B cell (primary cell): ENCODE results near the gene AMZ1. TPM values are rescaled to one million over a fixed set of nuclear protein-coding genes. Genes with fewer than 3 reads are reported as not detected.

Source experiments
- ATAC-seq: fragments of 200-7000 bp; cut with Tn5 transposase; one replicate; pipeline ENCODE4 v1.10.0; 2021; ENCODE audit warnings: low read depth, mild to moderate bottlenecking, moderate number of reproducible peaks, moderate library complexity
- CTCF ChIA-PET: fragments of 350-600 bp; sonication (Branson Sonifier 250); formaldehyde crosslinking; loops from one replicate; lab custom pipeline; 2021; ENCODE audit warnings: antibody characterized with exemption, inconsistent platforms; lab: Charles Lee
- POLR2A ChIA-PET: fragments of 350-600 bp; sonication (Branson Sonifier 250); formaldehyde crosslinking; loops from one replicate; lab custom pipeline; 2021; ENCODE audit warnings: antibody characterized with exemption; lab: Charles Lee
- DNase-seq: peaks from one replicate; pipeline ENCODE4 v3.0.0; 2013
- H2AFZ ChIP-seq: 2 replicates; pipeline ENCODE4 v1.6.1; 2012; ENCODE audit warnings: mild to moderate bottlenecking, low read depth, low read length; ENCODE audit not compliant: insufficient read depth, poor library complexity, severe bottlenecking
- H3K27ac ChIP-seq, 2 donors: 1 replicate in 1 of 2; 2 replicates in 1 of 2; pipeline ENCODE4 v1.5.1; 2012 to 2013; ENCODE audit warnings: low read length in 2 of 2, mild to moderate bottlenecking in 2 of 2, moderate library complexity in 1 of 2
- H3K27me3 ChIP-seq, 4 experiments: fragments of 200-600 bp in 1 of 4; sonication (generic) in 1 of 4; replicated peaks in 1 of 4; 1 replicate in 2 of 4; 2 replicates in 2 of 4; pipeline versions ENCODE4 v1.6.1 to v1.7.0; 2013 to 2016; ENCODE audit warnings: low read length in 3 of 4, mild to moderate bottlenecking in 2 of 4, mixed read lengths in 1 of 4, moderate library complexity in 1 of 4; ENCODE audit not compliant: insufficient read depth in 4 of 4, control insufficient read depth in 3 of 4; ENCODE audit errors: control extremely low read depth in 1 of 4
- H3K36me3 ChIP-seq, 2 experiments: replicated peaks in 1 of 2; 1 replicate in 1 of 2; 2 replicates in 1 of 2; pipeline versions ENCODE4 v1.6.1 to v1.7.1; 2013; ENCODE audit warnings: low read length in 1 of 2; ENCODE audit not compliant: insufficient read depth in 2 of 2, control insufficient read depth in 1 of 2; ENCODE audit errors: control extremely low read depth in 1 of 2, extremely low read depth in 1 of 2
- H3K4me1 ChIP-seq, 2 donors: fragments of 200-600 bp in 1 of 2; sonication (generic) in 1 of 2; 1 replicate in 1 of 2; 2 replicates in 1 of 2; pipeline versions ENCODE4 v1.5.1 to v1.6.1; 2013 to 2017; ENCODE audit warnings: low read length in 2 of 2; ENCODE audit not compliant: control insufficient read depth in 2 of 2, insufficient read depth in 2 of 2
- H3K4me2 ChIP-seq: replicated peaks from 2 replicates; pipeline ENCODE3; 2012; ENCODE audit warnings: mild to moderate bottlenecking, low read depth, low read length; ENCODE audit not compliant: poor library complexity, severe bottlenecking
- H3K4me3 ChIP-seq, 5 experiments: fragments of 200-600 bp in 1 of 5; sonication (generic) in 1 of 5; 1 replicate in 3 of 5; 2 replicates in 2 of 5; pipeline versions ENCODE4 v1.5.1 to v1.7.0; 2011 to 2016; ENCODE audit warnings: low read length in 4 of 5, mild to moderate bottlenecking in 4 of 5, low read depth in 2 of 5, control low read depth in 1 of 5, moderate library complexity in 1 of 5; ENCODE audit not compliant: insufficient read depth in 1 of 5; ENCODE audit errors: control extremely low read depth in 1 of 5, extremely low read depth in 1 of 5
- H3K79me2 ChIP-seq: fragments of 200-600 bp; sonication (generic); one replicate; pipeline ENCODE4 v1.6.0; 2016; ENCODE audit warnings: low read length; ENCODE audit not compliant: control insufficient read depth, insufficient read depth
- H3K9ac ChIP-seq: fragments of 200-600 bp; sonication (generic); 2 replicates; pipeline ENCODE4 v1.6.1; 2017; ENCODE audit warnings: mild to moderate bottlenecking, low read length, moderate library complexity
- H3K9me3 ChIP-seq, 3 donors: one replicate each; pipeline versions ENCODE4 v1.6.1 to v1.7.1; 2013; ENCODE audit warnings: low read length in 2 of 3; ENCODE audit not compliant: control insufficient read depth in 2 of 3, insufficient read depth in 1 of 3; ENCODE audit errors: control extremely low read depth in 1 of 3
- H4K20me1 ChIP-seq: 2 replicates; pipeline ENCODE4 v1.6.0; 2012; ENCODE audit warnings: mild to moderate bottlenecking, low read length; ENCODE audit not compliant: insufficient read depth, control insufficient read depth, poor library complexity, severe bottlenecking
- H3K27ac Mint-ChIP-seq: one replicate; pipeline ENCODE4 v1.8.0; 2021; ENCODE audit warnings: mixed read lengths
- H3K27me3 Mint-ChIP-seq: one replicate; pipeline ENCODE4 v1.8.0; 2021; ENCODE audit warnings: mixed read lengths
- H3K4me1 Mint-ChIP-seq: one replicate; pipeline ENCODE4 v1.8.0; 2021; ENCODE audit warnings: mixed read lengths
- H3K4me3 Mint-ChIP-seq: one replicate; pipeline ENCODE4 v1.8.0; 2021; ENCODE audit warnings: mixed read lengths
- H3K9me3 Mint-ChIP-seq: one replicate; pipeline ENCODE4 v1.8.0; 2022; ENCODE audit warnings: mixed read lengths; ENCODE audit not compliant: insufficient read depth
- CTCF ChIP-seq: fragments of 200-600 bp; IDR thresholded peaks from one replicate; pipeline ENCODE4 v1.8.0; 2022; ENCODE audit warnings: antibody characterized with exemption, mild to moderate bottlenecking
- EZH2 ChIP-seq: IDR thresholded peaks from 2 replicates; pipeline ENCODE4 v1.6.1; 2012; ENCODE audit warnings: borderline replicate concordance, low read depth, mild to moderate bottlenecking, moderate library complexity, low read length; ENCODE audit not compliant: insufficient read depth, poor library complexity, severe bottlenecking
- whole genome bisulfite sequencing: methylation state at CpG from one replicate; pipeline ENCODE4 v1.1.5; 2013; ENCODE audit warnings: missing lambda C conversion rate; ENCODE audit not compliant: insufficient coverage; 5-methylcytosine and 5-hydroxymethylcytosine counted together
- intact Hi-C: fragments of 100-400 bp; cut with micrococcal nuclease; formaldehyde crosslinking; loops from one replicate; pipeline ENCODE4 v1.10.0; 2022
- polyA plus RNA-seq: library from polyadenylated mRNA; depleted of rRNA; stranded (reverse); fragments of >200 nt; gene quantifications from 2 replicates; pipeline ENCODE4 v1.2.3, GENCODE V29; 2012
- total RNA-seq, 2 donors: library from RNA; stranded (reverse); fragments of 120-200 nt in 1 of 2; gene quantifications; 1 replicate in 1 of 2; 2 replicates in 1 of 2; pipeline versions ENCODE4 v1.2.3 to v1.2.4, GENCODE V29; 2013 to 2022

AMZ1 gene
- total and polyA plus RNA-seq, 2 donors (not counting 1 experiment from before 2014, with no cell fraction given) = 0.73 to 13.2 TPM

GRCh38 chr7:2686101-2686500 is 1.9 kb upstream of the AMZ1 start:
- peaks cover 39% of the 10 kb centered on the region for H3K27me3 Mint-ChIP-seq
- H3K27ac Mint-ChIP-seq = no peak overlapping the region
- Histone ChIP-seq H3K9ac (no peak overlapping the region), H3K79me2 (no peaks in the 10 kb centered on the region), H3K27me3 (peaks cover 0 to 47% (median 22%) of the 10 kb centered on the region in 4 experiments), H4K20me1 (no peaks in the 10 kb centered on the region), H3K4me3 (no peak overlapping the region), H2AFZ (no peak overlapping the region), H3K36me3 (no peaks in the 10 kb centered on the region), H3K4me2 (no peak overlapping the region), H3K27ac (no peak overlapping the region), H3K9me3 (peaks cover 0 to 10% (median 0%) of the 10 kb centered on the region in 3 donors), H3K4me1 (peaks cover 17 to 18% of the 10 kb centered on the region in 2 donors)
- 93% methylated on average over 5 of the region's 14 CpGs for WGBS
- ChIA-PET CTCF (interaction anchor here (0.7 to 3.3 kb wide), 3 partner anchors 24 to 218 kb away, joined by 4 to 8 read pairs (median 4); no protein-coding TSS in a partner anchor), POLR2A (no interaction called here)
- peaks cover 11% of the 10 kb centered on the region for H3K4me1 Mint-ChIP-seq
- DNase-seq (no peak), ATAC-seq (no peak)
- H3K9me3 Mint-ChIP-seq = no peaks in the 10 kb centered on the region
- intact Hi-C loops = no loop called here
- no peak for TF ChIP-seq CTCF
- TF ChIP-seq EZH2 = no peak
- no peak overlapping the region for H3K4me3 Mint-ChIP-seq

DNA sequence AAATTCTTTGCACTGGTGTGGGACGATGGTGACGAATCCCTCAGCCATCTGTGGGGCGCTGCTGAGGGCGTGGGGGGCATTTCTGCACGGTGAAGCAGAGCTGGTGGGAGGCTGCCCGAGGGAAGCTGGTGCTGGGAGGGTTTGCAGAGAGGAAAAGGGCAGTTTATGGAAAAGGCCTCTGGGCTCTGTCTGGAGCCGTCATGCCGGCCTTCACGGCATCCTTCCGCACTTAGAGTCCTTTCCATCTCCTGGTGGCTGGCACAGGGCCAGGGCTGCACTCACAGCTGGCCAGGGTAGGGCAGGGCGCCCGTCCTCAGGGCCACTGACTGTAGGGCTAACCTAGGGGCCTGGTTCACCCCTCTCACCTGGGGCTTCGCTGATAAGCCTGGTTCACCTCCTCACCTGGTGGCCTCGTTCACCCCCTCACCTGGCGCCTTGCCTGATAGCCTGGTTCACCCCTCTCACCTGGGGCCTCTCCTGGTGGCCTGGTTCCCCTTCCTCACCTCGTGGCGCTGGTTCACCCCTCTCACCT is 598 bp upstream of the AMZ1 start:
- no peaks in the 10 kb centered on the region for H4K20me1 ChIP-seq
- Mint-ChIP-seq H3K27ac (no peak overlapping the region), H3K4me1 (peaks cover 11% of the 10 kb centered on the region), H3K4me3 (no peak overlapping the region), H3K27me3 (peaks cover 37% of the 10 kb centered on the region), H3K9me3 (no peaks in the 10 kb centered on the region)
- H3K4me2 ChIP-seq = peak overlapping the region; percentile 69
- peaks cover 0 to 44% (median 22%) of the 10 kb centered on the region in 4 experiments for H3K27me3 ChIP-seq
- ATAC-seq (no peak), DNase-seq (no peak)
- H2AFZ ChIP-seq = no peak overlapping the region
- intact Hi-C loops = no loop called here
- no peak overlapping the region for H3K4me3 ChIP-seq
- no peak overlapping the region for H3K9ac ChIP-seq
- ChIA-PET POLR2A (interaction anchor here (0.7 kb wide), 1 partner anchor 24 kb away, joined by 4 read pairs; no protein-coding TSS in a partner anchor), CTCF (interaction anchor here (0.7 to 3.3 kb wide), 2 partner anchors 23 to 331 kb away, joined by 3 to 8 read pairs; no protein-coding TSS in a partner anchor)
- H3K9me3 ChIP-seq = peaks cover 0 to 10% (median 0%) of the 10 kb centered on the region in 3 donors
- TF ChIP-seq EZH2 (no peak), CTCF (no peak)
- H3K4me1 ChIP-seq = peaks cover 17 to 18% of the 10 kb centered on the region in 2 donors
- no peaks in the 10 kb centered on the region for H3K79me2 ChIP-seq
- no peak overlapping the region for H3K27ac ChIP-seq
- H3K36me3 ChIP-seq = no peaks in the 10 kb centered on the region
- WGBS = 77% methylated on average over 17 of the region's 17 CpGs
